Endothelial cell of hepatic sinusoid (primary cell): ENCODE results near the gene MAGI1.
"Not testable (repeated sequence)": the region's sequence is repeated elsewhere in the genome, so short reads cannot be mapped to it uniquely, and the experiment has no call there.

Experiments
- in situ Hi-C: cut with HindIII; loops from 2 replicates; pipeline ENCODE4 v1.10.0; 2017; ENCODE audit warnings: low sequenced_read_pairs

MAGI1 gene

GRCh38 chr3:65915477-65915876 lies 123.2 kb downstream of the MAGI1 start:
- in situ Hi-C loops: no loop called here

DNA sequence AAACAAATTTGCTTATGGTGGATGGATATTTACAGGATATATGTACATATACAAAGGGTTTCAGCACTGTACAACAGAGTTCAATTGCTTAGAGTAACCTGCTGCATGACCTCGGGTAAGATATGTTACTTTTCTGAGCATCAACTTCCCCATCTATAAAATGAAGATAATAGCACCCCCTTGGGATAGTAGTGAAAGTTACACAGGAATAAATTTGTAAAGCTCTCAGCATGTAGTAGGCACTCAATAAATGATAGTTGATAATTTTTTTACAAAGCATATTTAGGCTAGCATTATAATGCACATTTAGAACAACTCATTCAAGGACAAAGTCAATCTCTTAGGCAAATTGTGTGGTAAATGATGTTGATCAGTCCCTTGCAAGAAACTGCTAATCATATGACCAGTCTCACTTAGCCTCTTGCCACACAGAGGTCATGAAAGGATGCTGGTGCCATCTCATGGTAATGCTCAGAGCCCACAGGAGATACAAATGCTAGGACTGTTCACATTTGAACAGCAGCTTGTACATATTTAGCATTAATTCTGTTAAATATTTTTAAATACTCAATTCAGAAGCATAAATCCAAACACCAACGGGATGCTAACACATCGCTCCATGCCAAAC lies 123.9 kb downstream of the MAGI1 start:
- in situ Hi-C loops: no loop called here

DNA sequence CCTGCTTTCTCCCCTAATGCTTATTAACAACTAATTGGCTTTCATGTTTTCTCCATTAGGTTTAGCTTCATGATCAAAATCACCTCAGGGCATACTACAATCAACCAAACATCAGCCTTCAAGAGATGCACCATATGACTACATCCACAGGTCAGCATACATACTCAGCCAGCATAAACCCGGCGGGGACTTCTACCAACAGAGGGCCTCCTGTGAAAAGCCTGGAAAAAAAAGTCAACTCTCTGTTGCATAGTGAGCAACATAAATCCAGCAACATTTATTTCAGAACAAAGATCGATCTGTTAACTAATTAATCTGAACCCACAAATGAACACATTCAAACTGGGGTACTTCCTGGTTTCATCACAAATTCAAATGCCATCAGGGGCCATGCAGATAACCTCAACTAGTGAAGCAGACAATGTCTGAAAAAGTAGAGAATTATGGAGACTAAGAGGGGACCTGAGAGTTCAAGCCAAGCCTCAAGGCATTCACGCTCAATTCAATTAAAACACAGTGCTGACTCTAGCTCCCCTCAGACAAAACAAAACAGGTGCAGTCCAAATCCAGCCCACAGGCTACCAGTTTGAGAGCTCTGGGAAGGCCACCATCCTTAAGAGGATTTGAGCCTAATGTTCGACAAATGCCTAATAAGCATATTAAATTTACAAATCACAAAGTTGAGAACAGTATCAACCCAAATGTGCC lies 124.5 kb downstream of the MAGI1 start:
- in situ Hi-C loops: no loop called here

DNA sequence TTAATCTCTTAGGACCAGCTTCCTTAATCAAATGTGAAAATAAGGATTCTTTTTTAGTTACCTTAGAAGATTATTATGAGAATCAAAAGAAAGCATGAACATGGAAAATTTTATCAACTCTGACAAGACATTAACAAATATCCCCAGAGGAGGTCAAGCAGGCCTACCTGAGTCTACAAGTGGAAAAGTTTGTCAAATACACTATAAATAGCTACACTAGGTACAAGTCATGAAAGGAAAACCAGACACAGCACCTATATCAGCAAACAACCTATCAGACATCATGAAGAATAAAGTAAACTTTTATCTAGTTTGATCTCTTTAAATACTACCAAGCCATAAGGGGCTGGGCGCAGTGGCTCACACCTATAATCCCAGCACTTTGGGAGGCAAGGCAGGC lies 126.1 kb downstream of the MAGI1 start:
- in situ Hi-C loops: no loop called here

DNA sequence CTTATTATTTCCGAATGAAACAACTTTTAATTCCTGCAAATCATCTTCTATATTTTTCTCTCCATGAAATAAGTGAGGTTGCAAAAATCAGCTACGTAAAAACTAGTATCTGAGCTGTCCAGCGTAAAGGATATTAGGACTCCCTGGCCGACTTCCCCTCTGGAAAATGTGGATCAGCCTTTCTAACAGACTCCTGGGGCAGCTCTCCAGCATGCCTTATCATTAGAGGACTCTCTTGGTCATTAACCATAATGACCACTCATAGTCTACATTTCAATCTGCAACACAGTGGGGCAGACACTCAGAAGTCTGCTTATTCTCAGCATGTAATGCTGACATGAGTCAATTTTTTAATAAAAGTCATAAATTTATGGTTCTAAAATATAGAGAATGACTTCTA lies 130.1 kb downstream of the MAGI1 start:
- in situ Hi-C loops: no loop called here

DNA sequence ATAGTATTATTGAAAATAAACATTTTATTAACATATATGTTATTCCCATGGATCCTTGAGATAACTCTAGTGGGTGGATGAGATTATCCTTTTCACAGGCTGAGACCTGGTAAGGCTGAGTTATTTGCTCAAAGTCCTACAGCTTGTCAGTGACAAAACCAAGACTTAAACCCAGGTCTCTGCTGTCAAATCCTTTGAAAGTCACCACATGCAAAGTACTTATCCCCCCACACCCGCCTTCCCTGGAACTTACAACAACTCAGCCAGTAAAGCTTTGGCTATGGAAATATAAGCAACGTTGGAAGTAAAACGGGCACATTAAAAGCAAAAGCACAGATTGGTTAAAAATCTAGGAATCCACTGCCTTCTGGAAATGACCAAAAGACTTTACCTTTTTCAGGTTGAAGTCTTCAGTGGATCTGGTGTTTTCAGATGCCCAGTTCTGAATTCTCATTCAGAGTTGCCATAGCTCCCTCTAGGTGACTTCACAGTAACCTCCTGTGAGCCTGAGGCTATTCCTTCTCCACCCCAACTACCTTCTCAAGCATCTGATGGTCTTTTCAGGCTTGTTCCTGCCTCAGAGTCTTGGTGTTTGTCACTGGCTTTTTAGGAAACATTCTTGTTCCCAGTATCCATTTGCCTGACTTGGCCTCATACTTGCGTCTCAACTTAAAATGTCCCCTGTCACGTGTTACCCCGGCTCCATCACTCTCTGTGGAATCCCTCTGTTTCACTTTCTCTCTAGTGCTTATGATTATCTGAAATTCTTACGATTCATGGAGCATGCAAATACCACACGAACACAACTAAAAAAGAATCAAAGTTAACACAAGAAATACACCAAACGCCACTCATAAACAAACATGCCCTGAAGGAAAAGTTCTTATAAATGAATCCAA lies 131.2 kb downstream of the MAGI1 start:
- in situ Hi-C loops: no loop called here

DNA sequence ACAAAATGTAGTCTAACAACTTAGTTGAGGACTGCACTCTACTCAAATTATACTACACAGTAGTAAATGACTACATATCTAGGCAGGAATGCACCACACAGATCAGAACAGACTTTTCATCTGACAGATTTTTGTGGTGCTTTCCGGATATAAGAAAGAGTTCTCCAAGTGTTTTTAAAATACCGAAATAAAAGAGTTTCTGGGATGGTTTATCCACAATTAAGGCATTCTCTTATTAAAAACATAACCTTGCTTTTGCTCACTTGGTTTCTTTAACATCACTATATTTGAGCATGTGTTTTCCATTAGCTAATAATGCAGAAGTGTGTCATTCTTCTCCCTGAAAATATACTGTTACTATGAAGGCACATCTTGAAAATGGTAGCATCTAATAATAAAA lies 132.9 kb downstream of the MAGI1 start:
- in situ Hi-C loops: no loop called here

DNA sequence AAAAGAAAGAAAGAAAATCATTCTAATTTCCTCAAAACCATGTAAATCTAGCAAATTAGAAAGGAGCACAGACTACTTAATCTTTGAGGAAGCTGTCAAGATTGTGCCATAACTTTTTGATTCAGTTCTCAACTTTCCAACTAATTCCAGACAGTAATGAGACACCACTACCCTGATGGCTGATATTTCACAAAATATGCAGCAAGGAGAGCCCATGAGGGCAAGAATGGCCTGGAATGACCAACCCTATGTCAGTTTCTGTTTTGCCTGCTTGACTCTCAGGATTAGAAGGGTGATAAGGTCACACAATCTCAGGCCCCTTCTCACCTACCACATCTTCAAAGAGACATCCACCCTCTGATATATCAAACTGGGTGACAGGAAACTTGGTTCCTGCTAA lies 134.7 kb downstream of the MAGI1 start:
- in situ Hi-C loops: loop anchor here (5.0 kb wide), 1 partner anchor 48 kb away; no protein-coding TSS in a partner anchor

DNA sequence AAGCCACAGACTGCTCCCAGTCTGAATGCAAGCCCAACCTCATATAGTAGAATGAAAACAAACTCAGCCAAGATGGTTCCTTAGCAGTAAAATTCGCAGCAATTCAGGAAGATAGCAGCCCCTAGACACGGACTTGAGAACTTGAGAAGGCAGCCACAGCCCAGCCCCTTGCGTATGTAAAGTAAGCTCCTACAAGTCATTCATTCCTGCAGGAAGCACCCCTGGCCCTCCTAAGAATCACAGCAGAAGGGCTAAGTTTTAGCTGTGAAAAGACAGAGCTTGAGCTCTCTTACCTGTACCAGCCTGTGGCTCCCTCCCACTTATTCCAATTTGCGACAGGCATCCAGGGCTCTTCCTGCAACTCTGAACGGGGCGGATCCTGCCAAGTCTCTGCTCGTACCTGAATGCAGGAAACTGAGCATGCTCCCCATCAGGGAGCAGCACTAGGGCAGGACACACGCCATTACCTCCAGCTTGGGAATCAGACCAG lies 136.4 kb downstream of the MAGI1 start:
- in situ Hi-C loops: loop anchor here (5.0 kb wide), 1 partner anchor 50 kb away; no protein-coding TSS in a partner anchor

DNA sequence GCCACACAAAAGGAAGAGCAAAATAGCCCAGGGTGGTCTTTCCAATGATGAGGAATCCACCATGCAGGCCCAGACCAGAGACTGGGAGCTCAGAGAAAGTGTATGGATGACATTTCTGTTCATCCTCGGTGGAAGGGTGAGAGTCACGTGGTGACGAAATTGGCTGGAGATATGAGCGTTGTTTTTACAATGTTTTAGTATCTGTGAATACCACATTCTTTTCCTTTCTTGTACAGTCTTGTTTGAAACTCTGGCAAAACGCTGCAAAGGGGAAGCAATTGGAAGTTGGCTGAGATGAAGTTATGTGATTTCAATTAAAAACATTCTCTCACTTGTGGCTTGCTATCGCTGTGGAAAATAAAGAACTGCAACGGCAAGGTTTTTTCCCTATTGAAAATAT lies 137.5 kb downstream of the MAGI1 start:
- in situ Hi-C loops: loop anchor here (5.0 kb wide), 1 partner anchor 51 kb away; no protein-coding TSS in a partner anchor

- in situ Hi-C loops: no loop called here
These were observed 139.5 kb downstream of the MAGI1 start for GRCh38 chr3:65899226-65899625.

GRCh38 chr3:65897766-65898165 lies 141.0 kb downstream of the MAGI1 start:
- in situ Hi-C loops: no loop called here

GRCh38 chr3:65896321-65896720 lies 142.4 kb downstream of the MAGI1 start:
- in situ Hi-C loops: no loop called here

- in situ Hi-C loops: no loop called here
These were observed 143.9 kb downstream of the MAGI1 start for GRCh38 chr3:65894679-65895453.

GRCh38 chr3:65894126-65894525 lies 144.6 kb downstream of the MAGI1 start:
- in situ Hi-C loops: no loop called here

GRCh38 chr3:65893631-65894030 lies 145.1 kb downstream of the MAGI1 start:
- in situ Hi-C loops: no loop called here

DNA sequence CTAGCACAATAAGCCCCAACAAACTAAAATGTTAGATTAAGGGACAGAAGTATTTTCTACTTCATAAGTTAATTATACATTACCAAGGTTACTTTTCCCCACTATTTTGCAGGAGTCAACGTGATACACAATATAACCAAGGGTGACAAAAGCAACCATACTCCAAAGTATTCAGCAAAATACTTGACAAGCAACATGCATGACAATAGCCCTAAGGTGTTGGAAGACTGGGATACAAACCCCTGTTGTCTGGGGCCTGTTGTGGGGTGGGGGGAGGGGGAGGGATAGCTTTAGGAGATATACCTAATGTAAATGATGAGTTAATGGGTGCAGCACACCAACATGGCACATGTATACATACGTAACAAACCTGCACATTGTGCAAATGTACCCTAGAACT lies 147.2 kb downstream of the MAGI1 start:
- in situ Hi-C loops: not testable (repeated sequence)

GRCh38 chr3:65890328-65890727 lies 148.4 kb downstream of the MAGI1 start:
- in situ Hi-C loops: no loop called here

- in situ Hi-C loops: loop anchor here (5.0 kb wide), 1 partner anchor 77 kb away; no protein-coding TSS in a partner anchor
These were observed 149.0 kb downstream of the MAGI1 start for GRCh38 chr3:65889707-65890099.

DNA sequence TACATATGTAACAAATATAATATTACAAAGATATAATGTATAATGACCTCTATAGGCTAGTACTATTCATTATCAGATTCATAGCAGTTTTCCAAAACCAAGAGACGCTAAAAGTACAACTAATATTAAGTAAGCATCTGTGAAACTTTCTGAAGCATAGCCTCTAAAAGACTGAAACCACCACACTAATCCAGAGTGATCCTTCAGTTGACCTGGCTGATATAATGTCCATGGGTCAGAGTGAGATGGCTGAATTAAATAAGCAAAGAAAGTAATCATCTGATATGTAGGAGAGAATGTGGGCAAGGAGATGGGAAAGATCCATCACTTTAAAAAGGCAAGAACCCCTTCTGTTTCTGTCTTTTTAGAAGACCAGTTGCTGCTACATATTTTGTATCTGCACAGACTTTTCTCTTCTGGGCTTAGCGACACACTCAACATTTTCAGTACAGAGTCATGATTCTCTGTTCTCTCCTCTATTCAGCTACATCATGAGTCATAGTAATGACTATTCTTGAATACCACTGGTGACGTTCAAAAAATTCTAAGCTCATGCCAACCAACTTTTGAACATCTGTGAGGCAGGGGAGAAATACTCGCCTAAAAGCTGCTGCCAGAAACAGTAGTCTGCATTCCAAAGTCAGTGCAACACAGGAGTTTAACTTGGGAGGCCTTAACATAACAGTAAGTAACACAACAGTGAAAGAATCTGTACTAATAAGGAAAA lies 149.6 kb downstream of the MAGI1 start:
- in situ Hi-C loops: loop anchor here (5.0 kb wide), 1 partner anchor 77 kb away; no protein-coding TSS in a partner anchor
